Measurements from ENCODE around the gene RPS26.
"Not testable (repeated sequence)": the region's sequence is repeated elsewhere in the genome, so short reads cannot be mapped to it uniquely, and the experiment has no call there.

The RPS26 gene

GRCh38 chr12:56021889-56022497 is 19.7 kb upstream of the RPS26 start:
- DNase-seq: no peak

- no peak for DNase-seq
Observed at GRCh38 chr12:56028511-56029165, 13.1 kb upstream of the RPS26 start.

GRCh38 chr12:56029166-56029519 is 12.6 kb upstream of the RPS26 start:
- no peak for DNase-seq

- DNase-seq: peak; percentile 64
Observed at GRCh38 chr12:56029666-56030293, 11.9 kb upstream of the RPS26 start.

- DNase-seq: no peak
Observed at GRCh38 chr12:56031987-56032386, 9.7 kb upstream of the RPS26 start.

GRCh38 chr12:56034586-56035332 is 7.0 kb upstream of the RPS26 start:
- no peak for DNase-seq

- DNase-seq: no peak
Observed at GRCh38 chr12:56037161-56037560, 4.6 kb upstream of the RPS26 start.

GRCh38 chr12:56038022-56038655 is 3.6 kb upstream of the RPS26 start:
- DNase-seq: no peak

- no peak for DNase-seq
Observed at GRCh38 chr12:56040151-56040550, 1.6 kb upstream of the RPS26 start.

- DNase-seq: no peak
Observed at GRCh38 chr12:56040963-56041551, 661 bp upstream of the RPS26 start.

GRCh38 chr12:56042430-56042813 is 704 bp downstream of the RPS26 start:
- DNase-seq: not testable (repeated sequence)

GRCh38 chr12:56042843-56043242 is 1.1 kb downstream of the RPS26 start:
- DNase-seq: no peak

GRCh38 chr12:56046027-56046780 is 4.5 kb downstream of the RPS26 start:
- DNase-seq: no peak

GRCh38 chr12:56053407-56053893 is 11.7 kb downstream of the RPS26 start:
- DNase-seq: no peak

GRCh38 chr12:56059964-56060363 is 18.2 kb downstream of the RPS26 start:
- not testable (repeated sequence) for DNase-seq

- no peak for DNase-seq
Observed at GRCh38 chr12:56061982-56062381, 20.3 kb downstream of the RPS26 start.

- DNase-seq: no peak
Observed at GRCh38 chr12:56062996-56063395, 21.3 kb downstream of the RPS26 start.

GRCh38 chr12:56071648-56072047 is 29.9 kb downstream of the RPS26 start:
- no peak for DNase-seq

GRCh38 chr12:56074396-56074795 is 32.7 kb downstream of the RPS26 start:
- no peak for DNase-seq

- DNase-seq: not testable (repeated sequence)
Observed at GRCh38 chr12:56077966-56078365, 36.2 kb downstream of the RPS26 start.

- DNase-seq: no peak
Observed at GRCh38 chr12:56078427-56078826, 36.7 kb downstream of the RPS26 start.
